Neural cell (in vitro differentiated cells): Measurements from ENCODE around the gene ONECUT1.

Source experiments
- CTCF ChIP-seq: fragments of 450-650 bp; IDR thresholded peaks from 2 replicates; pipeline ENCODE4 v1.5.1; 2014; ENCODE audit warnings: antibody characterized with exemption, mild to moderate bottlenecking, moderate library complexity; ENCODE audit not compliant: poor library complexity, severe bottlenecking
- EP300 ChIP-seq: fragments of 450-650 bp; conservative IDR thresholded peaks from 2 replicates; pipeline ENCODE4 v1.6.1; 2014; ENCODE audit warnings: antibody characterized with exemption, mild to moderate bottlenecking, moderate library complexity; ENCODE audit not compliant: poor library complexity, severe bottlenecking
- EZH2 ChIP-seq: fragments of 200-600, 300-800 bp; shearing (Covaris generic), sonication (generic); IDR thresholded peaks from 2 replicates; pipeline ENCODE4 v1.6.1; 2014; ENCODE audit warnings: antibody characterized with exemption, low read length, borderline replicate concordance, mild to moderate bottlenecking; ENCODE audit not compliant: insufficient read depth, poor library complexity, severe bottlenecking
- MXI1 ChIP-seq: fragments of 450-650 bp; conservative IDR thresholded peaks from 2 replicates; pipeline ENCODE4 v1.6.1; 2014; ENCODE audit warnings: antibody characterized with exemption, mild to moderate bottlenecking; ENCODE audit not compliant: poor library complexity, severe bottlenecking
- POLR2AphosphoS5 ChIP-seq: IDR thresholded peaks from 2 replicates; pipeline ENCODE4 v1.6.1; 2012
- RAD21 ChIP-seq: fragments of 450-650 bp; conservative IDR thresholded peaks from 2 replicates; pipeline ENCODE4 v1.6.1; 2014; ENCODE audit warnings: antibody characterized with exemption, mild to moderate bottlenecking, moderate library complexity
- REST ChIP-seq: IDR thresholded peaks from 2 replicates; pipeline ENCODE4 v1.6.1; 2012; ENCODE audit warnings: borderline replicate concordance
- TAF1 ChIP-seq: IDR thresholded peaks from 2 replicates; pipeline ENCODE4 v1.6.1; 2012; ENCODE audit warnings: low read depth

- TF ChIP-seq CTCF (no peak), EP300 (no peak), EZH2 (no peak), REST (no peak), RAD21 (no peak), POLR2AphosphoS5 (peak; percentile 1), MXI1 (no peak), TAF1 (no peak)
Observed at GRCh38 chr15:52794665-52795463, 4.7 kb upstream of the ONECUT1 start.
